ENCODE results near the gene TTYH2. TPM values are rescaled to one million over a fixed set of nuclear protein-coding genes. Genes with fewer than 3 reads are reported as not detected.

Gene TTYH2
- total RNA-seq, 4 donors from 2014 or later = 22.6 to 37.2 (median 26.4) TPM

DNA sequence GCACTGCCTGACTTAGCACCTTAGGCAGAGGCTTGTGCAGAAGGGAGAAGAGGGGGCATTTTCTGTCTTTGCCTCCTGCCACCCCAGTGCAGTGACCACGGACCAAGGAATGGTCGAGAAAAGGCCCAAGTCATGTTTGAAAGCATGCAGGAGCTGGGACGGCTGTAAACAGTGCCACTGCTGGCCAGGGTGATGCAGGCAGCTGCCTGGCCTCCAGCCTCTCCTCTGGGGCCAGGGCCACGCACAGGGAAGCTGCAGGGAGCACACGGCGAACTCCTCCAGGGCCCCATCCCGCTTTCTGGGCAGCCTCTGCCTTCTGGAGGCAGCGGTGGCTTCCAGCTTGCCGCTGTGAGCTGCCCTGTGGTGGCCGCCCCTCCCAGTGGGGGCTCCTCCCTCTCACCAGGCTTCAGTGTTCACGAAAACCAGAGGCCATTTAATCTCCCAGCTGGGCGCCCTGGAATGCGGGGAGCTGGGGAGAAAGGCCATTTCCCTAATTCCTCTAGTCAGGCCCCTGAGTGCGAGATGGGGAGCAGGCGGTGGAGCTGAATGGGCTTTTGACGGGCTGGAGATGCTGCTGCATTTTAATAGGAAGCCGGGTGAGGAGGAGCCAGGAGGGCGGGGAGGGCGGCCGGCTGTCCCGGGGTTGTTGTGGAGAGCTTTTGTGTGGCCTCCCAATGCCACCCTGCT, 31.9 kb downstream of the TTYH2 start:
- DNase-seq (ENCODE audit: low spot score in 2 of 2) = no peak
- Histone ChIP-seq H3K4me1 (peaks cover 0 to 65% (median 33%) of the 10 kb centered on the region in 4 donors), H3K9me3 (no peaks in the 10 kb centered on the region), H3K36me3 (peaks cover 0 to 32% (median 0%) of the 10 kb centered on the region in 3 donors), H3K27ac (peak overlapping the region; percentile 46 to 92 (median 70)), H3K4me3 (no peak overlapping the region), H3K27me3 (no peaks in the 10 kb centered on the region)
- peak in 1 of 2 donors; percentile 52 for TF ChIP-seq EP300 (IDR thresholded peaks at IDR 0.05)
- TF ChIP-seq POLR2A (IDR thresholded peaks at IDR 0.05) = no peak
- TF ChIP-seq, protein P1, sequence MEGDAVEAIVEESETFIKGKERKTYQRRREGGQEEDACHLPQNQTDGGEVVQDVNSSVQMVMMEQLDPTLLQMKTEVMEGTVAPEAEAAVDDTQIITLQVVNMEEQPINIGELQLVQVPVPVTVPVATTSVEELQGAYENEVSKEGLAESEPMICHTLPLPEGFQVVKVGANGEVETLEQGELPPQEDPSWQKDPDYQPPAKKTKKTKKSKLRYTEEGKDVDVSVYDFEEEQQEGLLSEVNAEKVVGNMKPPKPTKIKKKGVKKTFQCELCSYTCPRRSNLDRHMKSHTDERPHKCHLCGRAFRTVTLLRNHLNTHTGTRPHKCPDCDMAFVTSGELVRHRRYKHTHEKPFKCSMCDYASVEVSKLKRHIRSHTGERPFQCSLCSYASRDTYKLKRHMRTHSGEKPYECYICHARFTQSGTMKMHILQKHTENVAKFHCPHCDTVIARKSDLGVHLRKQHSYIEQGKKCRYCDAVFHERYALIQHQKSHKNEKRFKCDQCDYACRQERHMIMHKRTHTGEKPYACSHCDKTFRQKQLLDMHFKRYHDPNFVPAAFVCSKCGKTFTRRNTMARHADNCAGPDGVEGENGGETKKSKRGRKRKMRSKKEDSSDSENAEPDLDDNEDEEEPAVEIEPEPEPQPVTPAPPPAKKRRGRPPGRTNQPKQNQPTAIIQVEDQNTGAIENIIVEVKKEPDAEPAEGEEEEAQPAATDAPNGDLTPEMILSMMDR (IDR thresholded peaks at IDR 0.05) = no peak
- 62 to 63% methylated on average over 14 to 21 of the region's 21 CpGs for WGBS, 2 donors

DNA sequence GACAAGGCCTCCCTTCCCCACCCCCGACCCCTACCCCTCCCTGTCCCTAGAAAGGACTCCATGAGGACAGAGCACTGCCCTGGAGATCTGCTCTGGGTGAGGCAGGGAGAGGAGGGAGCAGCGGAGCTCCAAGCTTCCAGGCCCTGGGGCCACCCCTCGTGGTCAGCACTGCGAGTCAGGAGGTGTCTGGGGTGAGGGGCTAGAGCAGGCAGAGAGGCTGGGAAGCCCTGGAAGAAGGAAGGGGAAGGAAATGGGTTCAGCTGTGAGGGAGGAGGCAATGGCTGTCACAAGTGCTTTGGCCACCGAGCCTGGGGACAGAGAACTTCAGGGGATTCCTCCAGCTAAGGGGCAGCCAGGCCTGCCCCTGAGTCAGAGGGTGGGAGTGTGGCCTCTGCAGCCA, 32.5 kb downstream of the TTYH2 start:
- peak overlapping the region; percentile 46 to 92 (median 70) for H3K27ac ChIP-seq
- WGBS, 2 donors = 20 to 56% methylated on average over 5 of the region's 5 CpGs

DNA sequence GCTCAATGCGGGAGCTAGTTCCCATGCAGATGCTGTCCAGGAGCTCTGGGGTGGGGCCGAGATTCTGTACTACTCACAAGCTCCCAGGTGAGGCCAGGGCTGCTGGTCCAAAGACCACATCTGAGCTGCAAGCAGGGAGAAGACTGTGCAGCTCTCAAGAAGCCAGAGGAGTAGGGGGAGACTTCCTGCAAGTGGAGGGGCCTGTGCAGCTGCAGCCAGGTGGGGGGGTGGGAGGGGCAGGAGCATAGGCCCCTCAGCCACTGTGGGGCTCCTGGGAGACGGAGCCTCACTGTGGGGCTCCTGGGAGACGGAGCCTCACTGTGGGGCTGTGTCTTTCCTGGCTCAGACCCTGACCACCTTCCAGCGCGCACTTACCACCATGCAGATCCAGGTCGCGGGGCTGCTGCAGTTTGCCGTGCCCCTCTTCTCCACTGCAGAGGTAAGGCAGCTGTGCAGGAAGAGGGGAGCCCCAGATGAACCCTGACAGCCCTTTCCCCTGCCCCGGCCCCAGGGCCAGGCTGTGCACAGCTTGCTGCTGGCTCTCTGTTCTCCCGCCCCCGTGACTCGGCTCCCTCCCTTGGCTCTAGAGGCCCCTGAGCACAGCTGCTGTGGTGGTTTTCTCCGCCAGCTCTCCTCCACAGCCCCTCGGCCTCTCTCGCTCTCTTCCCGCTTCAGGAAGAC, 36.4 kb downstream of the TTYH2 start:
- TF ChIP-seq EP300 (IDR thresholded peaks at IDR 0.05) = no peak
- TF ChIP-seq, protein P1 (IDR thresholded peaks at IDR 0.05) = no peak
- no peak for TF ChIP-seq POLR2A (IDR thresholded peaks at IDR 0.05)
- no peaks in the 10 kb centered on the region for H3K27me3 ChIP-seq
- H3K4me3 ChIP-seq = no peak overlapping the region

More for the DNA sequence above, 32.5 kb downstream of the TTYH2 start:
- Histone ChIP-seq H3K36me3 (peaks cover 0 to 34% (median 0%) of the 10 kb centered on the region in 3 donors), H3K9me3 (no peaks in the 10 kb centered on the region), H3K4me1 (peaks cover 0 to 60% (median 28%) of the 10 kb centered on the region in 4 donors), H3K27me3 (no peaks in the 10 kb centered on the region), H3K4me3 (no peak overlapping the region)
- DNase-seq (ENCODE audit: low spot score in 2 of 2) = peak in 1 of 2 donors; percentile 19
- no peak for TF ChIP-seq EP300 (IDR thresholded peaks at IDR 0.05)
- TF ChIP-seq, protein P1 (IDR thresholded peaks at IDR 0.05) = no peak
- TF ChIP-seq POLR2A (IDR thresholded peaks at IDR 0.05) = no peak

DNA sequence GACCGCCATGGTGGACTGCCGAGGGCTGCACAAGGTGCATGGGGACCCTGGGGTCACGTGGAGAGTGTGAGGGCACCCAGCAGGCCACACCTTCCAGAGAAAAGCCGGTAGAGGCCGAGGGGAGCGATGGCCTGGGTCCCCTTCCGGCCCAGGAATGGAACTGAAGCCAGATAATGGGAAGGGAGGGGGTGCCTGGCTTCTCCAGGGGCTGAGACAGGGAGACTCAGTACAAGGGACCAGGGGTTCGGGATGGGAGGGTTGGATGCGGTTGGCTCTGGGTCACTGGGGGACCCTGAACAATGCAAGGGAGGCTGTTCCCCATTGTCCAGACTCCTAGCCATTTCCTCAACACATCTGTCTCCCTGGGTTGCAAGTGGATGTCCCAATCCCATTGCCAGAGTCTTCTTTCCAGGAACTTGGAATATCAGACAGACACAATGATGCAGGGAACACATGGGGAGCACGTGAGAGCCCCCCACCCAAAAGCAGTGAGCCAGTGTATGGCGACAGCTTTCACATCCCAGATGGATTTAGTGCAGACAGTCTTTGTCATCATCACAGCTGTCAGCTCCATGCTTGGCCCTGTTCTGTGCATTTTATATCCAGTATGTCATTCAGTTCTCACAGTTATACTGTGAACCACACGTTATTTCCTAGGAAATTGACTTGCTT, 37.1 kb downstream of the TTYH2 start:
- WGBS, 2 donors = 52 to 64% methylated on average over 12 of the region's 12 CpGs
- Histone ChIP-seq H3K36me3 (peaks cover 0 to 76% (median 0%) of the 10 kb centered on the region in 3 donors), H3K4me3 (no peak overlapping the region), H3K27me3 (no peaks in the 10 kb centered on the region), H3K27ac (no peak overlapping the region), H3K4me1 (peaks cover 0 to 14% (median 2%) of the 10 kb centered on the region in 4 donors), H3K9me3 (no peaks in the 10 kb centered on the region)
- TF ChIP-seq, protein P1 (IDR thresholded peaks at IDR 0.05) = no peak
- TF ChIP-seq EP300 (IDR thresholded peaks at IDR 0.05) = no peak
- TF ChIP-seq POLR2A (IDR thresholded peaks at IDR 0.05) = no peak
- no peak for DNase-seq (ENCODE audit: low spot score in 2 of 2)

More for the DNA sequence above, 36.4 kb downstream of the TTYH2 start:
- Histone ChIP-seq H3K36me3 (peaks cover 0 to 69% (median 0%) of the 10 kb centered on the region in 3 donors), H3K27ac (no peak overlapping the region), H3K4me1 (peaks cover 0 to 21% (median 8%) of the 10 kb centered on the region in 4 donors), H3K9me3 (no peaks in the 10 kb centered on the region)
- DNase-seq (ENCODE audit: low spot score in 2 of 2) = no peak
- WGBS, 2 donors = 74 to 75% methylated on average over 10 to 16 of the region's 17 CpGs

Measured in tibial nerve (tissue), 4 donors.